ENCODE results near the gene PCSK4. TPM values are rescaled to one million over a fixed set of nuclear protein-coding genes. Genes with fewer than 3 reads are reported as not detected.

PCSK4 gene
- polyA plus RNA-seq, 2 of the 4 experiments (the other 2 are of a cell fraction): 0.76 to 2.1 TPM

DNA sequence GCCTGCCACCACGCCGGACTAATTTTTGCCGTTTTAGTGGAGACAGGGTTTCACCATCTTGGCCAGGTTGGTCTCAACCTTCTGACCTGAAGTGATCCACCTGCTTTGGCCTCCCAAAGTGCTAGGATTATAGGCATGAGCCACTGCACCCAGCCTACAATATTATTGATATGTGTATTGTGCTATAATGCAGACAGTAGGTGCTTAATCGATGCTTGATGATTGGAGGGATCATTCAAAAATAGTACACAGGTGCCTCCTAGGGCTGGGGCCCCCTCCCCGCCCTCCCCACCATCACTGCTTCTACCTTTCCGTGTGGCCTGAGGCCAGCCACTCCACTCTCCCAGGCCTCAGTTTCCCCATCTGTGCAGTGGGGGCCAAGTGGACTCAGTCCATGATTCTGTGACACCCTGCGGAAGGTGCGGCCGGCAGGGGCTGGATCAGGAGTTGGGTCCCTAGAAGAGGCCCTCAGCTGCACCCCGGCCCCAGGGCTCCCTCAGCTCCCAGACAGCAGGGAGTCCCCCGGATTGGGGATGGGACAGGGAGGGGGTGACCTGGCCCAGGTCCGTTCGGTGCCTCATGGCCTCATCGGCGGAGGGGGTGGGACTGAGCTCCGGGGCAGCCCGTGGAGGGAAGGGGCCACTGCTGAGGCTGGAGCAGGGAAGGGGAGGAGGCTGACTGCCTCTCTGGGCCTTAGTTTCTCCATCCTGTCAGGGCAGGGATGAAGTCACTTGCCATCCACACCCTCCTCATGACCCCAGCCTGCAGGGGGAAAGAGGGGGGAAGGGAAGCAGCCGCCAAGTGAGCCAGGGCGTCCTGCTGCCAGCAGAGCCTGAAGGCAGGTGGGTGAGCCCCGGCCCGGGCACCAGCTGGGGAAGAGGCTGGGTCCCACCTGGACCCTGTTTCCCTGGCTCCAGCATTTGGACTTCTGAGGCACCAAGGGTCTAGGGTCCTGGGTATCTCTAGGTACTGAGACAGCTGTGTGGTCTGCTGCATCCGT lies 21.5 kb upstream of the PCSK4 start:
- TF ChIP-seq KDM1A (IDR thresholded peaks at IDR 0.05; ENCODE audit: low read depth) (no peak), POLR2A (IDR thresholded peaks at IDR 0.05; ENCODE audit: low read length) (no peak), ESRRA (IDR thresholded peaks at IDR 0.05; ENCODE audit: borderline replicate concordance, low read length) (no peak)
- TF ChIP-seq, protein P1, sequence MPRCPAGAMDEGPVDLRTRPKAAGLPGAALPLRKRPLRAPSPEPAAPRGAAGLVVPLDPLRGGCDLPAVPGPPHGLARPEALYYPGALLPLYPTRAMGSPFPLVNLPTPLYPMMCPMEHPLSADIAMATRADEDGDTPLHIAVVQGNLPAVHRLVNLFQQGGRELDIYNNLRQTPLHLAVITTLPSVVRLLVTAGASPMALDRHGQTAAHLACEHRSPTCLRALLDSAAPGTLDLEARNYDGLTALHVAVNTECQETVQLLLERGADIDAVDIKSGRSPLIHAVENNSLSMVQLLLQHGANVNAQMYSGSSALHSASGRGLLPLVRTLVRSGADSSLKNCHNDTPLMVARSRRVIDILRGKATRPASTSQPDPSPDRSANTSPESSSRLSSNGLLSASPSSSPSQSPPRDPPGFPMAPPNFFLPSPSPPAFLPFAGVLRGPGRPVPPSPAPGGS (IDR thresholded peaks at IDR 0.05): no peak
- TF ChIP-seq, protein P2, sequence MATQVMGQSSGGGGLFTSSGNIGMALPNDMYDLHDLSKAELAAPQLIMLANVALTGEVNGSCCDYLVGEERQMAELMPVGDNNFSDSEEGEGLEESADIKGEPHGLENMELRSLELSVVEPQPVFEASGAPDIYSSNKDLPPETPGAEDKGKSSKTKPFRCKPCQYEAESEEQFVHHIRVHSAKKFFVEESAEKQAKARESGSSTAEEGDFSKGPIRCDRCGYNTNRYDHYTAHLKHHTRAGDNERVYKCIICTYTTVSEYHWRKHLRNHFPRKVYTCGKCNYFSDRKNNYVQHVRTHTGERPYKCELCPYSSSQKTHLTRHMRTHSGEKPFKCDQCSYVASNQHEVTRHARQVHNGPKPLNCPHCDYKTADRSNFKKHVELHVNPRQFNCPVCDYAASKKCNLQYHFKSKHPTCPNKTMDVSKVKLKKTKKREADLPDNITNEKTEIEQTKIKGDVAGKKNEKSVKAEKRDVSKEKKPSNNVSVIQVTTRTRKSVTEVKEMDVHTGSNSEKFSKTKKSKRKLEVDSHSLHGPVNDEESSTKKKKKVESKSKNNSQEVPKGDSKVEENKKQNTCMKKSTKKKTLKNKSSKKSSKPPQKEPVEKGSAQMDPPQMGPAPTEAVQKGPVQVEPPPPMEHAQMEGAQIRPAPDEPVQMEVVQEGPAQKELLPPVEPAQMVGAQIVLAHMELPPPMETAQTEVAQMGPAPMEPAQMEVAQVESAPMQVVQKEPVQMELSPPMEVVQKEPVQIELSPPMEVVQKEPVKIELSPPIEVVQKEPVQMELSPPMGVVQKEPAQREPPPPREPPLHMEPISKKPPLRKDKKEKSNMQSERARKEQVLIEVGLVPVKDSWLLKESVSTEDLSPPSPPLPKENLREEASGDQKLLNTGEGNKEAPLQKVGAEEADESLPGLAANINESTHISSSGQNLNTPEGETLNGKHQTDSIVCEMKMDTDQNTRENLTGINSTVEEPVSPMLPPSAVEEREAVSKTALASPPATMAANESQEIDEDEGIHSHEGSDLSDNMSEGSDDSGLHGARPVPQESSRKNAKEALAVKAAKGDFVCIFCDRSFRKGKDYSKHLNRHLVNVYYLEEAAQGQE (IDR thresholded peaks at IDR 0.05): no peak
- TF ChIP-seq, protein P3, sequence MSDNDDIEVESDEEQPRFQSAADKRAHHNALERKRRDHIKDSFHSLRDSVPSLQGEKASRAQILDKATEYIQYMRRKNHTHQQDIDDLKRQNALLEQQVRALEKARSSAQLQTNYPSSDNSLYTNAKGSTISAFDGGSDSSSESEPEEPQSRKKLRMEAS (IDR thresholded peaks at IDR 0.05): no peak
- TF ChIP-seq, protein P4, sequence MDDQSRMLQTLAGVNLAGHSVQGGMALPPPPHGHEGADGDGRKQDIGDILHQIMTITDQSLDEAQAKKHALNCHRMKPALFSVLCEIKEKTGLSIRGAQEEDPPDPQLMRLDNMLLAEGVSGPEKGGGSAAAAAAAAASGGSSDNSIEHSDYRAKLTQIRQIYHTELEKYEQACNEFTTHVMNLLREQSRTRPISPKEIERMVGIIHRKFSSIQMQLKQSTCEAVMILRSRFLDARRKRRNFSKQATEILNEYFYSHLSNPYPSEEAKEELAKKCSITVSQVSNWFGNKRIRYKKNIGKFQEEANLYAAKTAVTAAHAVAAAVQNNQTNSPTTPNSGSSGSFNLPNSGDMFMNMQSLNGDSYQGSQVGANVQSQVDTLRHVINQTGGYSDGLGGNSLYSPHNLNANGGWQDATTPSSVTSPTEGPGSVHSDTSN (IDR thresholded peaks at IDR 0.05): no peak
- DNase-seq (ENCODE audit: low read depth in 1 of 2, low spot score in 1 of 2) (no peak), FAIRE-seq (no peak), ATAC-seq (no peak)
- WGBS (ENCODE audit: missing lambda C conversion rate): 91% methylated on average over 7 of the region's 22 CpGs
- POLR2A ChIA-PET: no interaction called here
- no peak overlapping the region for H3K4me3 ChIP-seq
- no peaks in the 10 kb centered on the region for H3K9me3 ChIP-seq
- H3K4me2 ChIP-seq: peak overlapping the region; percentile 98
- H3K27ac ChIP-seq: peak overlapping the region in 1 of 2 experiments; percentile 95; a peak in 2 of 6 replicates
- H3K4me1 ChIP-seq: 0 out of 3 replicates have a peak, but pooled peaks cover 3% of the 10 kb centered on the region
- CTCF ChIA-PET: interaction anchor here (1.4 kb wide), 1 partner anchor 9 kb away, joined by 9 read pairs; no protein-coding TSS in a partner anchor

DNA sequence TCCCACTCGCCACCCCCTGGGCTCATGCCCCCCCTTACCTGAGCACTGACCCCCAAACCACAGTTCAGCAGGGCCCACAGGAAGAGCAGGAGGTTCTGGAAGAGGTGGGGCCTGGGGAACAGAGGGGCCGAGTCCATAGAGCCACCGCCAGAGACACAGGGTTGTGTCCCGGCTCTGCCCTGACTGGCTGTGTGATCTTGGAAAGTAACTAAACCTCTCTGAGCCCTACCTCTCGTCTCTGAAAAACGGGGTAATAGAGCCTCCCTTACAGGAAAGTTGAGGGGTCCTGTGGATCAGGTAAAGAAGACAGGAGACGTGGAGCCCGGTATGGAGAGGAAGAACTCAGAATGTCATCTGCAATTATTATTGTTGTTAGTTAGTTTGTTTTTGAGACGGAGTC lies 20.7 kb upstream of the PCSK4 start:
- 0 out of 3 replicates have a peak, but pooled peaks cover 3% of the 10 kb centered on the region for H3K4me1 ChIP-seq
- no peak for ATAC-seq
- H3K4me2 ChIP-seq: no peak overlapping the region
- no peaks in the 10 kb centered on the region for H3K9me3 ChIP-seq
- no peak overlapping the region for H3K27ac ChIP-seq
- TF ChIP-seq FOSB (CRISPR knock-in tag; IDR thresholded peaks at IDR 0.05) (no peak), MAFK (IDR thresholded peaks at IDR 0.05; ENCODE audit: partially characterized antibody) (no peak), HEYL (CRISPR knock-in tag; IDR thresholded peaks at IDR 0.05) (no peak), CEBPB (IDR thresholded peaks at IDR 0.05) (no peak), PHF8 (IDR thresholded peaks at IDR 0.05; ENCODE audit: borderline replicate concordance, low read depth) (no peak)
- TF ChIP-seq, protein P5, sequence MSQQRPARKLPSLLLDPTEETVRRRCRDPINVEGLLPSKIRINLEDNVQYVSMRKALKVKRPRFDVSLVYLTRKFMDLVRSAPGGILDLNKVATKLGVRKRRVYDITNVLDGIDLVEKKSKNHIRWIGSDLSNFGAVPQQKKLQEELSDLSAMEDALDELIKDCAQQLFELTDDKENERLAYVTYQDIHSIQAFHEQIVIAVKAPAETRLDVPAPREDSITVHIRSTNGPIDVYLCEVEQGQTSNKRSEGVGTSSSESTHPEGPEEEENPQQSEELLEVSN (IDR thresholded peaks at IDR 0.05; ENCODE audit: borderline replicate concordance, low read depth): no peak
- no peak overlapping the region for H3K4me3 ChIP-seq
- FAIRE-seq: no peak
- CTCF ChIA-PET: no interaction called here
- POLR2A ChIA-PET: no interaction called here
- WGBS (ENCODE audit: missing lambda C conversion rate): 78% methylated on average over 5 of the region's 9 CpGs
- DNase-seq (ENCODE audit: low read depth in 1 of 2, low spot score in 1 of 2): no peak

DNA sequence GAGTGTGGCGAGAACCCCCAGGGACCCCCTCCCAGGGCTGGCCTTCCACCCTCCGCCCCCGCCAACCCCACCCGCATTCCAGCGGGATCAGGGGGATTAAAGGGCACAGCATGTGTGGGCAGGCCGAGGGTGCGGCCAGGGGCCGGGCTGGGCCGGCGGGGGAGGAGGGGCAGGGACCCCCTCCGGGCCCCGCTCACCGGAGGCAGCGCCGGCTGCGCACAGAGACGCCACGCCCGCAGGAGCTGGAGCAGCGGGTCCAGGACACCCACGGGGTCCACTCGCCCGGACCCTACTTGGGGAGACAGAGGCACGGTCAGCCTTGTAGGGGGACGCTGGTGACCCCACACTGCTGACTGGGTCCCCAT lies 20.3 kb upstream of the PCSK4 start:
- CTCF ChIA-PET: no interaction called here
- TF ChIP-seq, protein P4 (IDR thresholded peaks at IDR 0.05): no peak
- TF ChIP-seq, protein P6, sequence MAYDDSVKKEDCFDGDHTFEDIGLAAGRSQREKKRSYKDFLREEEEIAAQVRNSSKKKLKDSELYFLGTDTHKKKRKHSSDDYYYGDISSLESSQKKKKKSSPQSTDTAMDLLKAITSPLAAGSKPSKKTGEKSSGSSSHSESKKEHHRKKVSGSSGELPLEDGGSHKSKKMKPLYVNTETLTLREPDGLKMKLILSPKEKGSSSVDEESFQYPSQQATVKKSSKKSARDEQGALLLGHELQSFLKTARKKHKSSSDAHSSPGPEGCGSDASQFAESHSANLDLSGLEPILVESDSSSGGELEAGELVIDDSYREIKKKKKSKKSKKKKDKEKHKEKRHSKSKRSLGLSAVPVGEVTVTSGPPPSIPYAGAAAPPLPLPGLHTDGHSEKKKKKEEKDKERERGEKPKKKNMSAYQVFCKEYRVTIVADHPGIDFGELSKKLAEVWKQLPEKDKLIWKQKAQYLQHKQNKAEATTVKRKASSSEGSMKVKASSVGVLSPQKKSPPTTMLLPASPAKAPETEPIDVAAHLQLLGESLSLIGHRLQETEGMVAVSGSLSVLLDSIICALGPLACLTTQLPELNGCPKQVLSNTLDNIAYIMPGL (CRISPR knock-in tag; IDR thresholded peaks at IDR 0.05; ENCODE audit: borderline replicate concordance): no peak
- no peak for TF ChIP-seq POLR2AphosphoS2 (conservative IDR thresholded peaks at IDR 0.05; ENCODE audit: low read length)
- no peak for TF ChIP-seq FOXS1 (CRISPR knock-in tag; IDR thresholded peaks at IDR 0.05)
- no peak for TF ChIP-seq RARB (CRISPR knock-in tag; IDR thresholded peaks at IDR 0.05)
- TF ChIP-seq, protein P5 (IDR thresholded peaks at IDR 0.05; ENCODE audit: borderline replicate concordance, low read depth): no peak
- no peak for TF ChIP-seq KDM5A (IDR thresholded peaks at IDR 0.05)
- TF ChIP-seq NR3C1 (IDR thresholded peaks at IDR 0.05): no peak
- TF ChIP-seq CHD4 (IDR thresholded peaks at IDR 0.05; ENCODE audit: borderline replicate concordance): no peak
- no peak for TF ChIP-seq EHF (CRISPR knock-in tag; IDR thresholded peaks at IDR 0.05)

More for the DNA sequence above, 20.3 kb upstream of the PCSK4 start:
- Histone ChIP-seq H3K4me3 (no peak overlapping the region), H3K4me2 (no peak overlapping the region), H3K27ac (no peak overlapping the region), H3K9me3 (no peaks in the 10 kb centered on the region), H3K4me1 (0 out of 3 replicates have a peak, but pooled peaks cover 3% of the 10 kb centered on the region)
- no peak for DNase-seq (ENCODE audit: low read depth in 1 of 2, low spot score in 1 of 2)
- POLR2A ChIA-PET: no interaction called here
- ATAC-seq: no peak
- no peak for FAIRE-seq
- 98% methylated on average over 10 of the region's 25 CpGs for WGBS (ENCODE audit: missing lambda C conversion rate)

Data from A549 (cell line).